ENCODE data around the gene IFT88.

IFT88 gene

DNA sequence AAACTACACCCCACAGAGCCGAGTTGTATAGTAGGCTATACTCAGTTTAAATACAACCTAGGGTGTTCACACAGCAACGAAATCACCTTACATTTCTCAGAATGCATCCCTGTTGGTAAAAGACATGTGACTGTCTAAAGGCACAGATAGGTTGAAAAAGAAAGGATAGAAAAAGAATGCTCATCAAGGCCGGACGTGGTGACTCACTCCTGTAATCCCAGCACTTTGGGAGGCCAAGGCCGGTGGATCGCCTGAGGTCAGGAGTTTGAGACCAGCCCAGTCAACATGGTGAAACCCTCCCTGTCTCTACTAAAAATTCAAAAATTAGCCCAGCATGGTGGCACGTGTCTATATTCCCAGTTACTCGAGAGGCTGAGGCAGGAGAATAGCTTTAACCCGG is 132.8 kb downstream of the IFT88 start:
- no peak for DNase-seq (ENCODE audit: insufficient read length)
- TF ChIP-seq POLR2AphosphoS5 (IDR thresholded peaks at IDR 0.05; ENCODE audit: low read depth, low read length): no peak
- FAIRE-seq: no peak

DNA sequence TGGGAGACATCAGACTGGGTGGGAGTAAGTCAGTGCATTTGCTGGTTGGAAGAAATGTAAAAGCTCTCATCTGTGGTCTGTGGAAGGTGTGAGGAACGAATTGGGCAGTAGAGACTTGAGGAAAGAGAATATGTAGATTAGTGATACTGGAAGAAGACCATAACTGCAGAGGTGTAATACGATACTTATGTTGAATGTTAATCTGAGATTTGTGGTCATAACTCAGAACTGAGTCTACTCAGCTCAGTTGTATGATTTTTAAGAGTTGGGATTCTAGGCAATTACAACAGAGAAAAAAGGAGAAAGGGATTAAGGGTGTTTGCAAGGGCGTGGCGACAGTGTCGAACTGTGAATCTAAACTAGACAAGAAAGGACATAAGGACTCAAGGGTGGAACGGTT is 133.3 kb downstream of the IFT88 start:
- FAIRE-seq (no peak), DNase-seq (ENCODE audit: insufficient read length) (no peak)
- TF ChIP-seq TAF1 (IDR thresholded peaks at IDR 0.05; ENCODE audit: borderline replicate concordance, low read depth, low read length): no peak
- TF ChIP-seq POLR2A (IDR thresholded peaks at IDR 0.05; ENCODE audit: low read depth, low read length): no peak
- no peak for TF ChIP-seq POLR2AphosphoS5 (IDR thresholded peaks at IDR 0.05; ENCODE audit: low read depth, low read length)

DNA sequence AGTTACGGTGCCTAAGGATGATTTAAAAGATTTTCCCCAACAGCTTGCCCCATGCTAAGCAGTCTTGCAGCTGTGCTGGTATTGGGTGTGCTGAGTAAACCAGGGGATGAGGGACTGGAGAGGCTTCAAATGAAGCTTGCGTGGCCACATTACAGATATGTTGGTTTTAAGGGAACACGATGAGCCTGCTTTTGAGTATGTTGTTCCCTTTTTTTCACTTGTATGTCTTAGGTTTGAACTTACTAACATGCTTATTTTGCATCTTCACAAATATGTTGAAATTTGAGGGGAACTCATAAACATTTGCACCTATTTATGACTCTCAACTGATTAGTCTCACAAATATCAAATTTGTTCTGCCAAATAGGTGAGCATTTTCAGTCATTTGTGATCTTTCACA is 134.5 kb downstream of the IFT88 start:
- FAIRE-seq (no peak), DNase-seq (ENCODE audit: insufficient read length) (no peak)
- TF ChIP-seq TAF1 (IDR thresholded peaks at IDR 0.05; ENCODE audit: borderline replicate concordance, low read depth, low read length): no peak
- TF ChIP-seq POLR2A (IDR thresholded peaks at IDR 0.05; ENCODE audit: low read depth, low read length): no peak
- TF ChIP-seq POLR2AphosphoS5 (IDR thresholded peaks at IDR 0.05; ENCODE audit: low read depth, low read length): no peak

DNA sequence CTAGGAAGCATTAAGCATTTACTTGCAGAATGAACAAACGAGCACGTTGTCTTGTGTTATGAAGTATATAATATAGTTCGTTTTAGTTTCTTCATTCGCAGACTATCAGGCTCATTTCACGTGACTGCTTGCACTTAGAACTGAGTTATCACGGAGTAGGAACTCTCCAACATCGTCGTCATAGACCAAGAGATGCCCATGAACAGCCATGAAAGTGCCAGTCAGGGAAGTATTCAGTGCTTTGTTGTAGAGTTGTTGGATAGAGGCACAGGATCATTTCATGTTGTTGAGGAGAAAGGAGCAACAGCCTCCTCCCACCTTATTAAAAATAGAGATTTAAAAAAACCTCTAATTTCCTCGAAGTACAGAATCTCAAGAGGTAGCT is 135.6 kb downstream of the IFT88 start:
- no peak for FAIRE-seq
- TF ChIP-seq TAF1 (IDR thresholded peaks at IDR 0.05; ENCODE audit: borderline replicate concordance, low read depth, low read length): no peak
- no peak for TF ChIP-seq POLR2A (IDR thresholded peaks at IDR 0.05; ENCODE audit: low read depth, low read length)
- TF ChIP-seq POLR2AphosphoS5 (IDR thresholded peaks at IDR 0.05; ENCODE audit: low read depth, low read length): no peak
- DNase-seq (ENCODE audit: insufficient read length): no peak

DNA sequence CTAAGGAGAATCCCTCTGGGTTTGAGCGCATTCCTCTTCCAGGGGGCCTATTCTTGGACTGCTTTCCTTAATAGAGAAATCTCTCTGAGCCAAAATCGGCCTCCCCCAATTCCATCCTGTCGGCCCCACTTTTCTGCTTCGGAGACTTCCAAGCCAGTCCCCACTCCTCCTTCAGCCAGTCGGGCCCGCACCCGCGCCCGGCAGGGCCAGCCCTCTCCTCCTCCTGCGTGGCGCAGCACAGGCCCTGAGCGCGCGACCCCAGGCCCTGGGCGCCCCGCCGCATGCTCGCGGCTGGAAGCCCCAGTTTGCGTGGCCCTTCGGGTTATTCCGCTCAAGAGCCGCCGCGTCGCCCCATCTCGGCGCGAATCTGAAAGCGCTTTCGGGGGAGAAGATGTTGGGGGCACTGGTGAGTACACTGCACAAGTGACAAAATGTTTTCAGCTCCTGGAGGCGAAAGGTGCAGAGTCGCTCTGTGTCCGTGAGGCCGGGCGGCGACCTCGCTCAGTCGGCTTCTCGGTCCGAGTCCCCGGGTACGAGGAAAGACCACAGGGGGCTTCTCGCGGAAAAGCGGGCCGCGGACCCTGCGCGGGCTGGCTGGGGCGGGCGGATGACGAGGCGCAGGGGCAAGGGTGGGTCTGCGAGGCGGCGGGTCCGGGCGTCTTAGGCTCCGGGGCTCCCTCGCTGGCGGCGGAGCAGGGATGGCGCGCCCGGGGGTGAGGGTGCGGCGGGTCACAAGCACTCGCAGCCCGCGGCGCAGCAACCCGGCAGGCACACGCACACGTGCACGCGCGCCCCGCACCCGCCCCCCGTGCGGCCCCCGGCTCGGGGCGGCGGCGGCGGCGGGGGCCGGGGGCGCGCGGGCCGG is 136.2 kb downstream of the IFT88 start, which contains the start of gene IL17D:
Gene IL17D (plus strand): TSS at position 785 of the 865 bp plus-strand sequence. CDS start 303 bp downstream, outside the sequence.
- DNase-seq (ENCODE audit: insufficient read length) (peak; percentile 57), FAIRE-seq (peak; percentile 14)
- TF ChIP-seq POLR2AphosphoS5 (IDR thresholded peaks at IDR 0.05; ENCODE audit: low read depth, low read length): no peak
- TF ChIP-seq TAF1 (IDR thresholded peaks at IDR 0.05; ENCODE audit: borderline replicate concordance, low read depth, low read length): no peak
- no peak for TF ChIP-seq POLR2A (IDR thresholded peaks at IDR 0.05; ENCODE audit: low read depth, low read length)

DNA sequence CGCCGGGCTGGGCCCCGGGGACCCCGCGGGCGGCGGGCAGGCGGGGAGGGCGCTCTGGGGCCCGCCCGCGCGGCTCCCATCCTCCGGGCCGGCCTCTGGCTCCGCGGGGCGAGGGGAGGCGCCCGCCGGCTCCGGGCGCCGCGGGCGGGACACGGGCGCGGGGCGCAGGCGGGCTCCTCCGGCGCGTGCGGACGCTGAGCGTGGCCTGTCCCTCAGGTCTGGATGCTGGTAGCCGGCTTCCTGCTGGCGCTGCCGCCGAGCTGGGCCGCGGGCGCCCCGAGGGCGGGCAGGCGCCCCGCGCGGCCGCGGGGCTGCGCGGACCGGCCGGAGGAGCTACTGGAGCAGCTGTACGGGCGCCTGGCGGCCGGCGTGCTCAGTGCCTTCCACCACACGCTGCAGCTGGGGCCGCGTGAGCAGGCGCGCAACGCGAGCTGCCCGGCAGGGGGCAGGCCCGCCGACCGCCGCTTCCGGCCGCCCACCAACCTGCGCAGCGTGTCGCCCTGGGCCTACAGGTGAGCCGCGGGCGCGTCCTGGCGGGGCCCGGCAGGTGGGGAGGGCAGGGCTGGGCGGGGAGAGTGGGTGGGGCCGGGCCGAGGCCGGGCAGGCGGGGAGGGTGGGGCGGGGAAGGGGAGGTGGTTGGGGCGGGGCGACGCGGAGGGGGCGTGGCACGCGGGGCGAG is 137.0 kb downstream of the IFT88 start:
- TF ChIP-seq TAF1 (IDR thresholded peaks at IDR 0.05; ENCODE audit: borderline replicate concordance, low read depth, low read length) (0 out of 2 replicates have a peak, but pooled peaks have one; percentile 24), POLR2A (IDR thresholded peaks at IDR 0.05; ENCODE audit: low read depth, low read length) (peak; percentile 29; the same call in 1 of the 2 replicates), POLR2AphosphoS5 (IDR thresholded peaks at IDR 0.05; ENCODE audit: low read depth, low read length) (no peak)
- DNase-seq (ENCODE audit: insufficient read length): peak; percentile 92
- peak; percentile 94 for FAIRE-seq

DNA sequence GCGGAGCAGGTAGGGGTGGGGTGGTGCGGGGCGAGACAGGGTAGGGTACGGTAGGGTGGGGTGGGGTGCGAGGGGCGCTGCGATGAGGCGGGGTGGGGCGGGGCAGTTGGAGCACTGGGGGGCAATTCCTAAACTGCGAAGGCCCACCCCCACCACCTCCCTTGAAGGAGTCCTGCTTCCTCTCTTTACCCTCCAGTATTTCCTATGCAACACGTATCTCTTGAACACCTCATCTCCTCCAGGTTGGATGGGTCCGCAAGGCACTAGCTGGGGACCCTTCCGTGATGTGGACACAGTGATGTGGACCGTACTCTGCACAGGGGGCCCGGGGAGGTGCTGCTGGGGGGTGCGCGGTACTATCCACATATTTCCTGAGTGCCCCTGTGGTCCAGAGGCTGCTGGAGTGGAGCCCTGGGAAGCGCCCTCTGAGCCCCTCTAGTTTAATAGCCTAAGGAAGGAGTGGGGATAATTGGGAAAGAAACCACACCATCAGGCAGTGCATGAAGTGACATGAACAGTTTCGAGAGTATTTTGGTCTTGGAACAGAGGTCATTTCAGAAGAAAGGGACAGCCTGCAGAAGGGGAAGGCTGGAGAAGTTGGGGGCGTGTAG is 137.6 kb downstream of the IFT88 start:
- FAIRE-seq (no peak), DNase-seq (ENCODE audit: insufficient read length) (no peak)

DNA sequence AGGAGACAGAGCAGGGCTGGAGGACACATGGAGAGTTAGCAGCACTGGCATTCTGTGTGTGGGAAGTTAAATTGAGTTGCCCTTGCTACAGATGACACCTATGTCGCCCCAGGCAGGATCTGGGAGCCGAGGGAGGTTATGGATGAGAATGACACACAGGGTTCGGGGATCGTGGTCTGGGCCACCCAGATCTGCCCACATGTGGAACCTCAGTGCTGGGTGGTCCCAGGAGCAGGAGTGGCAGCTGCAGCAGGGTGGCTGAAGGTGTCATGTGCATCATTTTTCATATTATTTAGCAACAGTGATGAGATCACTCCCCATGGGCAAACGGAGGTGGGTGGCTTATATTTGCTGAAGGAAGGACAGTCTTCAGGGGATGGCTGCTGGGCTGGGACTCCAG is 139.7 kb downstream of the IFT88 start:
- TF ChIP-seq TAF1 (IDR thresholded peaks at IDR 0.05; ENCODE audit: borderline replicate concordance, low read depth, low read length) (no peak), POLR2A (IDR thresholded peaks at IDR 0.05; ENCODE audit: low read depth, low read length) (no peak), POLR2AphosphoS5 (IDR thresholded peaks at IDR 0.05; ENCODE audit: low read depth, low read length) (no peak)
- DNase-seq (ENCODE audit: insufficient read length) (no peak), FAIRE-seq (no peak)

More for the DNA sequence above, 137.6 kb downstream of the IFT88 start:
- TF ChIP-seq TAF1 (IDR thresholded peaks at IDR 0.05; ENCODE audit: borderline replicate concordance, low read depth, low read length) (no peak), POLR2A (IDR thresholded peaks at IDR 0.05; ENCODE audit: low read depth, low read length) (no peak)

DNA sequence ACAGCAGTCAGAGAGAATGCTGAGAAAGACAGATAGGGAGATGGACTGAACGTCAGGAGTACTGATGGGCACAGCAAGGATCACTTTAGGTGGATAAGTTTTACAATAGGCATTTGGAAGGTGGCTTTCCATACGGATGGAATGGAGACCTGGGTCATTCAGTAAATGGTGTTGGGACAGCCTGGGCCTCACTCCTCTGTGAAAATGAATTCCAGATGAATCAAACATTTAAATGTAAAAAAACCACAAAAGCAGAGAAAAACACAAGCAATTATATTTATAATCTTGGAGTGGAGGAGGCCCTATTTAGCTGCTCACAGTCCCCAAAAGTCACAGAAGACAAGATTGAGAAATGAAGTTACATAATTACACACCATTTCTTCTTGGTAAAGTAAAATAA is 141.3 kb downstream of the IFT88 start:
- TF ChIP-seq POLR2A (IDR thresholded peaks at IDR 0.05; ENCODE audit: low read depth, low read length): no peak
- TF ChIP-seq POLR2AphosphoS5 (IDR thresholded peaks at IDR 0.05; ENCODE audit: low read depth, low read length): no peak
- no peak for TF ChIP-seq TAF1 (IDR thresholded peaks at IDR 0.05; ENCODE audit: borderline replicate concordance, low read depth, low read length)
- no peak for FAIRE-seq
- no peak for DNase-seq (ENCODE audit: insufficient read length)

DNA sequence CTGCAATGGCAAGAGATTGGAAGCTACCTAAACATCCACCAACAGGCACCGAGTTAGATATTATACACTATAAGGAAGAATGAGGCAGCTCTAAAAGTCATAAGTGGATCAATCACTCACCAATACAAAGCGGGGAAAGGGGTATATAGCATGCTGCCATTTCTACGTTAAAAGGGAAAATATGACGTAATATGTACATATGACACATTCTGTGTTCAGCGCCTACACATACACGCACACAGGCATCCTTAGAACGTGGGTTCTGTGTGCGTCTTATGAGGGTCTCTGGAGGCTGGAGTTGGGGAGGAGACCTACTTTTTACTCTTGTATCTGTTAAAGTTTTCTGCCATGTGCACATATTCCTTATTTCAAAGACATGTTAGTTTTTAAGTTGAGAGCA is 142.4 kb downstream of the IFT88 start:
- FAIRE-seq: no peak
- TF ChIP-seq TAF1 (IDR thresholded peaks at IDR 0.05; ENCODE audit: borderline replicate concordance, low read depth, low read length): no peak
- TF ChIP-seq POLR2AphosphoS5 (IDR thresholded peaks at IDR 0.05; ENCODE audit: low read depth, low read length): no peak
- no peak for TF ChIP-seq POLR2A (IDR thresholded peaks at IDR 0.05; ENCODE audit: low read depth, low read length)
- DNase-seq (ENCODE audit: insufficient read length): no peak

DNA sequence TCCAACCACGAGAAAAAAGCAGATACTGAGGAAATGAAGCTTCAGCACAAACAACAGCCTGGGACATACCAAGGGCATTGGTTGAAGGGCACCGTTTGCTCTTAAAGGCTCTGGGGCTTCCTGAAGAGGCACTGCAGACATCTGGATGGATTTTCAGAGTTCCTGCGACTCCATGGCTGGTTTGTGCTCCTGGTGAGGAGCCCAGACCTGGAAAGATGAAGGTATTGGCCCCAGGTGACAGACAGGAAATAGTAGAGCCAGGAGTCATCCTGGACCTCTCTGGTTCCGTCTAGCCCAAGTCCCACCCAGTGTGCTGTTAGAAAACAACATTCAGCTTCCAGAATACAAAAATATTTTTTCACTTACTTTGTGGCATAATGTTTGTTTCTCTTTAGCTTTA is 142.8 kb downstream of the IFT88 start:
- TF ChIP-seq POLR2AphosphoS5 (IDR thresholded peaks at IDR 0.05; ENCODE audit: low read depth, low read length) (no peak), TAF1 (IDR thresholded peaks at IDR 0.05; ENCODE audit: borderline replicate concordance, low read depth, low read length) (no peak), POLR2A (IDR thresholded peaks at IDR 0.05; ENCODE audit: low read depth, low read length) (no peak)
- FAIRE-seq: no peak
- no peak for DNase-seq (ENCODE audit: insufficient read length)
